H9 (cell line): Measurements from ENCODE around the gene FAM185A. TPM values are rescaled to one million over a fixed set of nuclear protein-coding genes. Genes with fewer than 3 reads are reported as not detected.

ENCODE experiments used
- DNase-seq: peaks from one replicate; pipeline ENCODE4 v3.0.0-alpha.2; 2017
- H2AFZ ChIP-seq: one replicate; pipeline ENCODE4 v1.6.1; 2013; ENCODE audit warnings: mild to moderate bottlenecking, low read length, control low read depth, moderate library complexity
- H2AK5ac ChIP-seq: 2 replicates; pipeline ENCODE4 v1.6.1; 2013; ENCODE audit warnings: low read length, control low read depth, mixed read lengths; ENCODE audit not compliant: insufficient read length
- H2BK120ac ChIP-seq: one replicate; pipeline ENCODE4 v1.6.1; 2013; ENCODE audit warnings: low read depth, mild to moderate bottlenecking, low read length, control low read depth, inconsistent platforms; ENCODE audit not compliant: poor library complexity, severe bottlenecking
- H2BK12ac ChIP-seq: 2 replicates; pipeline ENCODE4 v1.6.1; 2013; ENCODE audit warnings: low read length, control low read depth, mixed read lengths, low read depth; ENCODE audit not compliant: insufficient read length
- H2BK15ac ChIP-seq: 2 replicates; pipeline ENCODE4 v1.6.1; 2013; ENCODE audit warnings: low read depth, low read length, control low read depth
- H2BK20ac ChIP-seq: one replicate; pipeline ENCODE4 v1.6.1; 2013; ENCODE audit warnings: low read depth, mild to moderate bottlenecking, low read length, control low read depth, inconsistent platforms; ENCODE audit not compliant: poor library complexity, severe bottlenecking
- H2BK5ac ChIP-seq: 2 replicates; pipeline ENCODE4 v1.6.1; 2013; ENCODE audit warnings: low read length, control low read depth, mixed read lengths; ENCODE audit not compliant: insufficient read length
- H3K14ac ChIP-seq: 2 replicates; pipeline ENCODE4 v1.6.1; 2013; ENCODE audit warnings: low read length, control low read depth; ENCODE audit not compliant: insufficient read depth
- H3K18ac ChIP-seq: 2 replicates; pipeline ENCODE4 v1.6.1; 2013; ENCODE audit warnings: low read depth, mild to moderate bottlenecking, mixed read lengths, low read length, control low read depth; ENCODE audit not compliant: insufficient read length
- H3K23ac ChIP-seq: 2 replicates; pipeline ENCODE4 v1.6.1; 2013; ENCODE audit warnings: low read length, control low read depth, mixed read lengths, low read depth; ENCODE audit not compliant: insufficient read length
- H3K23me2 ChIP-seq: 2 replicates; pipeline ENCODE4 v1.6.1; 2013; ENCODE audit warnings: low read depth, mild to moderate bottlenecking, mixed read lengths, low read length, control low read depth; ENCODE audit not compliant: insufficient read length, poor library complexity, severe bottlenecking
- H3K27ac ChIP-seq: 2 replicates; pipeline ENCODE4 v1.5.1; 2013; ENCODE audit warnings: low read length, control low read depth, mixed read lengths, low read depth; ENCODE audit not compliant: insufficient read length
- H3K27me3 ChIP-seq: 2 replicates; pipeline ENCODE4 v1.6.1; 2013; ENCODE audit warnings: low read length, control low read depth, inconsistent platforms; ENCODE audit not compliant: insufficient read depth
- H3K4ac ChIP-seq: 2 replicates; pipeline ENCODE4 v1.6.1; 2013; ENCODE audit warnings: low read depth, mild to moderate bottlenecking, control low read depth, inconsistent platforms, low read length, moderate library complexity
- H3K4me1 ChIP-seq: 2 replicates; pipeline ENCODE4 v1.6.1; 2013; ENCODE audit warnings: low read length, control low read depth, inconsistent platforms; ENCODE audit not compliant: insufficient read depth
- H3K4me2 ChIP-seq: 2 replicates; pipeline ENCODE4 v1.6.1; 2013; ENCODE audit warnings: low read length, control low read depth, mixed read lengths; ENCODE audit not compliant: insufficient read length, insufficient read depth
- H3K56ac ChIP-seq: 2 replicates; pipeline ENCODE4 v1.6.1; 2013; ENCODE audit warnings: low read depth, mild to moderate bottlenecking, mixed read lengths, low read length, control low read depth; ENCODE audit not compliant: insufficient read length
- H3K79me1 ChIP-seq: 2 replicates; pipeline ENCODE4 v1.6.1; 2013; ENCODE audit warnings: low read depth, mild to moderate bottlenecking, moderate library complexity, low read length, control low read depth, inconsistent platforms; ENCODE audit not compliant: insufficient read depth, poor library complexity, severe bottlenecking
- H3K79me2 ChIP-seq: 2 replicates; pipeline ENCODE4 v1.6.1; 2013; ENCODE audit warnings: low read length, control low read depth, inconsistent platforms; ENCODE audit not compliant: insufficient read depth
- H3K9ac ChIP-seq: 2 replicates; pipeline ENCODE4 v1.6.1; 2013; ENCODE audit warnings: low read length, control low read depth, mixed read lengths; ENCODE audit not compliant: insufficient read length; ENCODE audit errors: extremely low read depth
- H3K9me3 ChIP-seq: one replicate; pipeline ENCODE4 v1.6.1; 2013; ENCODE audit warnings: low read depth, low read length, inconsistent platforms; ENCODE audit not compliant: control insufficient read depth
- H3T11ph ChIP-seq: one replicate; pipeline ENCODE4 v1.6.1; 2013; ENCODE audit warnings: mild to moderate bottlenecking, low read length, control low read depth, inconsistent platforms
- H4K20me1 ChIP-seq: one replicate; pipeline ENCODE4 v1.6.1; 2013; ENCODE audit not compliant: control insufficient read depth, insufficient read length, insufficient read depth
- H4K5ac ChIP-seq: 2 replicates; pipeline ENCODE4 v1.6.1; 2013; ENCODE audit warnings: low read depth, mild to moderate bottlenecking, mixed read lengths, low read length, control low read depth; ENCODE audit not compliant: insufficient read length
- H4K8ac ChIP-seq: replicated peaks from 2 replicates; pipeline ENCODE4 v1.6.1; 2013; ENCODE audit warnings: low read length, control low read depth, mixed read lengths, low read depth; ENCODE audit not compliant: insufficient read length
- H4K91ac ChIP-seq: 2 replicates; pipeline ENCODE4 v1.6.1; 2013; ENCODE audit warnings: low read depth, mild to moderate bottlenecking, moderate library complexity, mixed read lengths, low read length, control low read depth; ENCODE audit not compliant: insufficient read length
- H3K27ac Mint-ChIP-seq, 3 experiments: 2 replicates in 2 of 3; 3 replicates in 1 of 3; pipeline ENCODE4 v1.8.0; 2020 to 2021; ENCODE audit warnings: mixed read lengths in 3 of 3, mild to moderate bottlenecking in 1 of 3, moderate library complexity in 1 of 3
- H3K27me3 Mint-ChIP-seq: 2 replicates; pipeline ENCODE4 v1.8.0; 2021; ENCODE audit warnings: low read depth, mild to moderate bottlenecking, moderate library complexity, mixed read lengths
- H3K36me3 Mint-ChIP-seq, 3 experiments: 2 replicates in 2 of 3; 3 replicates in 1 of 3; pipeline ENCODE4 v1.8.0; 2020 to 2021; ENCODE audit warnings: low read depth in 3 of 3, mixed read lengths in 3 of 3; ENCODE audit not compliant: insufficient read depth in 1 of 3
- H3K4me1 Mint-ChIP-seq, 2 experiments: 2 replicates each; pipeline ENCODE4 v1.8.0; 2020; ENCODE audit warnings: mixed read lengths in 2 of 2
- H3K4me3 Mint-ChIP-seq, 2 experiments: 2 replicates in 1 of 2; 3 replicates in 1 of 2; pipeline ENCODE4 v1.8.0; 2020 to 2021; ENCODE audit warnings: mild to moderate bottlenecking in 2 of 2, mixed read lengths in 2 of 2, moderate library complexity in 1 of 2
- H3K9me3 Mint-ChIP-seq, 2 experiments: 2 replicates in 1 of 2; 3 replicates in 1 of 2; pipeline ENCODE4 v1.8.0; 2020; ENCODE audit warnings: mild to moderate bottlenecking in 2 of 2, mixed read lengths in 2 of 2, moderate library complexity in 1 of 2
- WGBS: extraction: QIAGEN DNeasy Blood & Tissue Kit; methylation state at CpG from one replicate; pipeline ENCODE4 v1.1.7; 2013; ENCODE audit warnings: missing lambda C conversion rate, low lambda C conversion rate, mixed read lengths; ENCODE audit not compliant: insufficient read length; ENCODE audit errors: extremely low coverage; 5-methylcytosine and 5-hydroxymethylcytosine counted together
- total RNA-seq: library from RNA; stranded (reverse); gene quantifications from 2 replicates; pipeline ENCODE4 v1.2.1, GENCODE V29; 2021
- TF ChIP-seq, protein P1 (sequence below): fragments of 200-600 bp; sonication (generic); conservative IDR thresholded peaks from 3 replicates; pipeline ENCODE4 v1.8.0; 2021; ENCODE audit warnings: antibody characterized with exemption, mild to moderate bottlenecking

Gene FAM185A
- total RNA-seq, 1 experiment from 2014 or later, result 7.0 TPM

DNA sequence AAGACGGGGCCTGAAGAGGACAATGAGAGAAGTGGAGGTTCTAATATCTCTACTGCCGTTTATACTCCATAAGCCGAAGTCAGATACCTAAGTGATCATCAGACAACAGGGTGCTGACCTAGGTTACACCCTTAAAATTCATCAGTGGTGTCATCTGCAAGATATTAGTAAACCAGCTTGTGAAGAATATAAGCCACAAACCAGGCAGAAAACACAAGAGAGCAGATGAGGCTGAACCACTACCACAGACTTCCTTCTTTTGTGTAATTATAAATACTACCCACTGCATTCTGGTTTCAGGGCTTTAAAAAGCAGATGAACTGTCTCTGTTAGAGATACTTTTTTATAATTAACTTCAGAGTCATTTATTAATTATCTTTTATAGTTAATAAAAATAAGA is 95.1 kb downstream of the FAM185A start:
- Mint-ChIP-seq H3K4me3 (no peak overlapping the region), H3K36me3 (no peaks in the 10 kb centered on the region), H3K27ac (no peak overlapping the region), H3K9me3 (no peaks in the 10 kb centered on the region), H3K4me1 (no peaks in the 10 kb centered on the region), H3K27me3 (no peaks in the 10 kb centered on the region)
- Histone ChIP-seq H2AFZ (no peak overlapping the region), H3T11ph (no peak overlapping the region), H3K23me2 (no peaks in the 10 kb centered on the region), H3K79me1 (no peaks in the 10 kb centered on the region), H4K20me1 (no peaks in the 10 kb centered on the region), H2BK5ac (no peak overlapping the region), H4K5ac (no peak overlapping the region), H3K27me3 (no peaks in the 10 kb centered on the region), H2BK20ac (no peak overlapping the region), H3K18ac (no peak overlapping the region), H2BK12ac (no peak overlapping the region), H3K79me2 (no peaks in the 10 kb centered on the region), H3K4me2 (no peak overlapping the region), H3K56ac (no peak overlapping the region), H3K27ac (no peak overlapping the region), H3K9ac (no peak overlapping the region), H3K4ac (no peak overlapping the region), H3K4me1 (no peaks in the 10 kb centered on the region), H4K8ac (no peak overlapping the region), H2BK15ac (no peak overlapping the region), H3K9me3 (no peaks in the 10 kb centered on the region), H3K23ac (no peak overlapping the region), H2BK120ac (no peak overlapping the region), H3K14ac (no peak overlapping the region), H2AK5ac (no peak overlapping the region), H4K91ac (no peak overlapping the region)
- DNase-seq, result no peak
- TF ChIP-seq, protein P1, sequence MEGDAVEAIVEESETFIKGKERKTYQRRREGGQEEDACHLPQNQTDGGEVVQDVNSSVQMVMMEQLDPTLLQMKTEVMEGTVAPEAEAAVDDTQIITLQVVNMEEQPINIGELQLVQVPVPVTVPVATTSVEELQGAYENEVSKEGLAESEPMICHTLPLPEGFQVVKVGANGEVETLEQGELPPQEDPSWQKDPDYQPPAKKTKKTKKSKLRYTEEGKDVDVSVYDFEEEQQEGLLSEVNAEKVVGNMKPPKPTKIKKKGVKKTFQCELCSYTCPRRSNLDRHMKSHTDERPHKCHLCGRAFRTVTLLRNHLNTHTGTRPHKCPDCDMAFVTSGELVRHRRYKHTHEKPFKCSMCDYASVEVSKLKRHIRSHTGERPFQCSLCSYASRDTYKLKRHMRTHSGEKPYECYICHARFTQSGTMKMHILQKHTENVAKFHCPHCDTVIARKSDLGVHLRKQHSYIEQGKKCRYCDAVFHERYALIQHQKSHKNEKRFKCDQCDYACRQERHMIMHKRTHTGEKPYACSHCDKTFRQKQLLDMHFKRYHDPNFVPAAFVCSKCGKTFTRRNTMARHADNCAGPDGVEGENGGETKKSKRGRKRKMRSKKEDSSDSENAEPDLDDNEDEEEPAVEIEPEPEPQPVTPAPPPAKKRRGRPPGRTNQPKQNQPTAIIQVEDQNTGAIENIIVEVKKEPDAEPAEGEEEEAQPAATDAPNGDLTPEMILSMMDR, result no peak
- WGBS, result no CpG with 5 or more reads among the region's 3 CpGs
